SK-N-SH treated with all-trans-retinoic acid at 6 μM for 48 hours (cell line): ENCODE results near the gene EARS2.

Source experiments
- TCF4 ChIP-seq: fragments of 250-450 bp; sonication (Bioruptor Pico); IDR thresholded peaks from 2 replicates; pipeline ENCODE4 v1.8.0; 2021; ENCODE audit warnings: mild to moderate bottlenecking, moderate library complexity, borderline replicate concordance
- TOX ChIP-seq: fragments of 250-450 bp; sonication (Bioruptor Pico); IDR thresholded peaks from 2 replicates; pipeline ENCODE4 v1.8.0; 2021; ENCODE audit warnings: mild to moderate bottlenecking, moderate library complexity, borderline replicate concordance

GRCh38 chr16:23573817-23574216 lies 16.7 kb upstream of the EARS2 start:
- TF ChIP-seq TCF4 (CRISPR knock-in tag) (no peak), TOX (CRISPR knock-in tag) (no peak)
